ENCODE data around the gene GAB2.

DNA sequence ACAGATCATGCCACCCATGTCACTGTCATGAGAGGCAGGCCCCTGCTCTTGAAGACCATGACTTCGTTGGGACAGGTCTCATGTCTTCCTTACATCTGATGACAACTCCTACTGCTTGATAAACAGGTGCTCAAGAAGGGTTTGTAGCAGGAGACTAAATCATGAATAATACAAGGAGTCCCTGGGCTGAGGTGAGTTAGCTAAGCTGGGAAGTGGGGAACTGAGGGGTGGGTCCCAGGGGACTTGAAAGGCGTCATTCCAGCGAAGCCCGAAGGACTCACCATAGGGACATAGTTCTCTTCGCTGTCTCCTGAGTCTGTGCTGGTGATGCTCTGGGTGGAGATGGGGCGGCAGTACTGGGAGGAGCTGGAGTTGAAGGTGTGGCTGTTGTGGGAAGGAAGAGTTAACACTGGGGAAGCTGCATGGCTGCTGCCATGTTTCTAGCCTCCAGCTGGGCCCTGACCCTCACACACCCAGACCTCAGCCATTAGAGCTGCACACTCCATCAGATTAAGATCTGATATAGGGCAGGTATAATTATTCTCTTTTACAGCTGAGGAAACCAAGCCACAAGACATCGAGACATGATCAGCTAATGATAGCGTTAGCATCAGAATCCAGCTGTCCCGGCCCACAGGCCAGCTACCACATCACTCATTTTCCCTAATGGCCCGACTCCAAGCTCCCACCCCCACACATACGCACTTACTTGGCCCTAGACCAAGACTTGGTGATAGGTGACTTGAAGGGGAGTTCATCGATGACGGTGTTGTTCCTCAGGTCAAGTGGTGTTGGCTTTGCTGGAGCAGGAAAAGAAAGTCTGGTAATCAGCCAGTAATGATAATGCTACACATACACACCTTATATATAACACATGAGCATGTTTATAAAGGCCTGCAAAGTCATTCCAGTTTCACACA, 196.0 kb downstream of the GAB2 start:
- TF ChIP-seq, protein P1, sequence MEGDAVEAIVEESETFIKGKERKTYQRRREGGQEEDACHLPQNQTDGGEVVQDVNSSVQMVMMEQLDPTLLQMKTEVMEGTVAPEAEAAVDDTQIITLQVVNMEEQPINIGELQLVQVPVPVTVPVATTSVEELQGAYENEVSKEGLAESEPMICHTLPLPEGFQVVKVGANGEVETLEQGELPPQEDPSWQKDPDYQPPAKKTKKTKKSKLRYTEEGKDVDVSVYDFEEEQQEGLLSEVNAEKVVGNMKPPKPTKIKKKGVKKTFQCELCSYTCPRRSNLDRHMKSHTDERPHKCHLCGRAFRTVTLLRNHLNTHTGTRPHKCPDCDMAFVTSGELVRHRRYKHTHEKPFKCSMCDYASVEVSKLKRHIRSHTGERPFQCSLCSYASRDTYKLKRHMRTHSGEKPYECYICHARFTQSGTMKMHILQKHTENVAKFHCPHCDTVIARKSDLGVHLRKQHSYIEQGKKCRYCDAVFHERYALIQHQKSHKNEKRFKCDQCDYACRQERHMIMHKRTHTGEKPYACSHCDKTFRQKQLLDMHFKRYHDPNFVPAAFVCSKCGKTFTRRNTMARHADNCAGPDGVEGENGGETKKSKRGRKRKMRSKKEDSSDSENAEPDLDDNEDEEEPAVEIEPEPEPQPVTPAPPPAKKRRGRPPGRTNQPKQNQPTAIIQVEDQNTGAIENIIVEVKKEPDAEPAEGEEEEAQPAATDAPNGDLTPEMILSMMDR (IDR thresholded peaks at IDR 0.05), result no peak
- TF ChIP-seq, protein P2, sequence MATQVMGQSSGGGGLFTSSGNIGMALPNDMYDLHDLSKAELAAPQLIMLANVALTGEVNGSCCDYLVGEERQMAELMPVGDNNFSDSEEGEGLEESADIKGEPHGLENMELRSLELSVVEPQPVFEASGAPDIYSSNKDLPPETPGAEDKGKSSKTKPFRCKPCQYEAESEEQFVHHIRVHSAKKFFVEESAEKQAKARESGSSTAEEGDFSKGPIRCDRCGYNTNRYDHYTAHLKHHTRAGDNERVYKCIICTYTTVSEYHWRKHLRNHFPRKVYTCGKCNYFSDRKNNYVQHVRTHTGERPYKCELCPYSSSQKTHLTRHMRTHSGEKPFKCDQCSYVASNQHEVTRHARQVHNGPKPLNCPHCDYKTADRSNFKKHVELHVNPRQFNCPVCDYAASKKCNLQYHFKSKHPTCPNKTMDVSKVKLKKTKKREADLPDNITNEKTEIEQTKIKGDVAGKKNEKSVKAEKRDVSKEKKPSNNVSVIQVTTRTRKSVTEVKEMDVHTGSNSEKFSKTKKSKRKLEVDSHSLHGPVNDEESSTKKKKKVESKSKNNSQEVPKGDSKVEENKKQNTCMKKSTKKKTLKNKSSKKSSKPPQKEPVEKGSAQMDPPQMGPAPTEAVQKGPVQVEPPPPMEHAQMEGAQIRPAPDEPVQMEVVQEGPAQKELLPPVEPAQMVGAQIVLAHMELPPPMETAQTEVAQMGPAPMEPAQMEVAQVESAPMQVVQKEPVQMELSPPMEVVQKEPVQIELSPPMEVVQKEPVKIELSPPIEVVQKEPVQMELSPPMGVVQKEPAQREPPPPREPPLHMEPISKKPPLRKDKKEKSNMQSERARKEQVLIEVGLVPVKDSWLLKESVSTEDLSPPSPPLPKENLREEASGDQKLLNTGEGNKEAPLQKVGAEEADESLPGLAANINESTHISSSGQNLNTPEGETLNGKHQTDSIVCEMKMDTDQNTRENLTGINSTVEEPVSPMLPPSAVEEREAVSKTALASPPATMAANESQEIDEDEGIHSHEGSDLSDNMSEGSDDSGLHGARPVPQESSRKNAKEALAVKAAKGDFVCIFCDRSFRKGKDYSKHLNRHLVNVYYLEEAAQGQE (IDR thresholded peaks at IDR 0.05; ENCODE audit: insufficient read depth in 1 of 2, low read depth in 2 of 2, low read length in 1 of 2), result no peak
